ENCODE measurements around the gene TPGS2.

GRCh38 chr18:36828157-36828629 is 609 bp downstream of the TPGS2 start:
- TF ChIP-seq, protein P1, sequence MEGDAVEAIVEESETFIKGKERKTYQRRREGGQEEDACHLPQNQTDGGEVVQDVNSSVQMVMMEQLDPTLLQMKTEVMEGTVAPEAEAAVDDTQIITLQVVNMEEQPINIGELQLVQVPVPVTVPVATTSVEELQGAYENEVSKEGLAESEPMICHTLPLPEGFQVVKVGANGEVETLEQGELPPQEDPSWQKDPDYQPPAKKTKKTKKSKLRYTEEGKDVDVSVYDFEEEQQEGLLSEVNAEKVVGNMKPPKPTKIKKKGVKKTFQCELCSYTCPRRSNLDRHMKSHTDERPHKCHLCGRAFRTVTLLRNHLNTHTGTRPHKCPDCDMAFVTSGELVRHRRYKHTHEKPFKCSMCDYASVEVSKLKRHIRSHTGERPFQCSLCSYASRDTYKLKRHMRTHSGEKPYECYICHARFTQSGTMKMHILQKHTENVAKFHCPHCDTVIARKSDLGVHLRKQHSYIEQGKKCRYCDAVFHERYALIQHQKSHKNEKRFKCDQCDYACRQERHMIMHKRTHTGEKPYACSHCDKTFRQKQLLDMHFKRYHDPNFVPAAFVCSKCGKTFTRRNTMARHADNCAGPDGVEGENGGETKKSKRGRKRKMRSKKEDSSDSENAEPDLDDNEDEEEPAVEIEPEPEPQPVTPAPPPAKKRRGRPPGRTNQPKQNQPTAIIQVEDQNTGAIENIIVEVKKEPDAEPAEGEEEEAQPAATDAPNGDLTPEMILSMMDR (IDR thresholded peaks at IDR 0.05 in 2 of 3, conservative IDR thresholded peaks at IDR 0.05 in 1 of 3; ENCODE audit: borderline replicate concordance in 1 of 3, insufficient read depth in 1 of 3, low read depth in 2 of 3, low read length in 2 of 3), result no peak
- no peak for TF ChIP-seq TCF7L2 (IDR thresholded peaks at IDR 0.05; ENCODE audit: borderline replicate concordance, extremely low read depth, insufficient read depth, insufficient read length)
- TF ChIP-seq JUND (IDR thresholded peaks at IDR 0.05), result no peak
- TF ChIP-seq, protein P2, sequence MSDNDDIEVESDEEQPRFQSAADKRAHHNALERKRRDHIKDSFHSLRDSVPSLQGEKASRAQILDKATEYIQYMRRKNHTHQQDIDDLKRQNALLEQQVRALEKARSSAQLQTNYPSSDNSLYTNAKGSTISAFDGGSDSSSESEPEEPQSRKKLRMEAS (IDR thresholded peaks at IDR 0.05), result no peak
- no peak for TF ChIP-seq SP1 (IDR thresholded peaks at IDR 0.05; ENCODE audit: low read depth)
- TF ChIP-seq CEBPB (IDR thresholded peaks at IDR 0.05; ENCODE audit: low read depth), result no peak
- TF ChIP-seq POLR2AphosphoS5 (IDR thresholded peaks at IDR 0.05; ENCODE audit: low read depth, low read length), result no peak

All from HCT116 (cell line).